Activated gamma-delta T cell treated with Interleukin-2 at 50 U/mL for 16 hours (primary cell): ENCODE data around the gene RIPPLY3.

Experiments used
- DNase-seq: peaks from one replicate; pipeline ENCODE4 v3.0.0-alpha.2; 2020

RIPPLY3 gene, protein sequence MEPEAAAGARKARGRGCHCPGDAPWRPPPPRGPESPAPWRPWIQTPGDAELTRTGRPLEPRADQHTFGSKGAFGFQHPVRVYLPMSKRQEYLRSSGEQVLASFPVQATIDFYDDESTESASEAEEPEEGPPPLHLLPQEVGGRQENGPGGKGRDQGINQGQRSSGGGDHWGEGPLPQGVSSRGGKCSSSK

GRCh38 chr21:37006486-37007291 lies at the start of gene RIPPLY3:
Gene RIPPLY3 (plus strand): TSS chr21:37006702. CDS start chr21:37006773, 71 bp downstream.
- no peak for DNase-seq

DNA sequence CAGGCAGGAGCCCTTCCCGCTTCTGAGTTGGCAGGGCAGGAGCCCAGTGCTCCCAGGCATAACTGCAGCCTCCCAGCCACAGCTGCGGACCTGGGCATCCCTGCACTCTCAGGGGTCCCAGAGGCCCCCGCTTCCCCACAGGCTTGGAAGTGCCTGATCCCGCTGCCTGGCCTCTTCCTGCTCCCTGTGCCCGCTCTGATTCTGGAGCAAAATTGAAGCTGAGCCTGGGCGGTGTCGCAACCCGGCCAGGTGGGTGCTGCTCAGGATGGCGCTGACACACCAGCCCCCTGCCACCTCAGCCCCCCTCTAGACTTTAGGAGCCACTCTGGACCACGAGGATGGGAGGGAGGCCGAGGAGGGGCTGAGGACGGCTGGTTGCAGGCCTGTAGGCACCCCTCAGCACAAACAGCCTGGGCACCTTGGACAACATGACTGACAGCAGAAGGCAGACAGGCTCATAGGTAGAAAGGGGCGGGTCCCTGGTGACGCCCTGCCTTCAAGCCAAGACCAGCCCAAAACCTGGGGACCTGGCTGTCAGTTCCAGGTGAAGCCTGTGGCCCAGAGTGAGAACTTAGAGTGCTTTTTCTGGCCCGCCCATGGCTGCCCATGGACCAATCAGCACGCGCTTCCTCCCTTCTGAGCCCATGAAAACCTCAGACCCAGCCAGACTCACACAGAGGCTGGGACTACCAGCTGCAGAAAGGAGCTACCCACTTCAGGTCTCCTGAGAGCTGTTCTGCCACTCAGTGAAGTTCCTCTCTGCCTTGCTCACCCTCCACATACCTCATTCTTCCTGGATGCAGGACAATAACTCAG lies 47.3 kb upstream of the RIPPLY3 start:
- no peak for DNase-seq

- no peak for DNase-seq
Measured at GRCh38 chr21:36960676-36961284, 45.7 kb upstream of the RIPPLY3 start.

GRCh38 chr21:36962098-36962780 lies 44.3 kb upstream of the RIPPLY3 start:
- no peak for DNase-seq

DNA sequence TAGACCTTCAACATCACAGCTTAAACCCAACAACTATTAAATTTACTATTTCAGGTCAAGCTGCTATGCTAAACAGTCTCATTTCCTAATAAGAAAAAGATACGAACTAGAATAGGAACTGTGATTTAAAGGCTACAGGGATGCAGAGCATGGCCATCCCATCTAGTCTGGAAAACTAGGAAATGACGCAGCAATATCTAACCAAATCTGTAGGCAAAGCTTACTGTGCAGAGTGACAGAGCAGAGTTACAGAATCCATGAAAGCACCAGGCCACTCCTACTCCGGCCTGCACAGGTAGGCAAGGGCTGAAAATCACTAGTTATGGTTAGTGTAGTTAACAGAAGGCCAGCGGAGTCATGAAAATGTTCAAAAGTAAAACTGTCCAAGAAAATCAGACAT lies 42.1 kb upstream of the RIPPLY3 start:
- DNase-seq: no peak

DNA sequence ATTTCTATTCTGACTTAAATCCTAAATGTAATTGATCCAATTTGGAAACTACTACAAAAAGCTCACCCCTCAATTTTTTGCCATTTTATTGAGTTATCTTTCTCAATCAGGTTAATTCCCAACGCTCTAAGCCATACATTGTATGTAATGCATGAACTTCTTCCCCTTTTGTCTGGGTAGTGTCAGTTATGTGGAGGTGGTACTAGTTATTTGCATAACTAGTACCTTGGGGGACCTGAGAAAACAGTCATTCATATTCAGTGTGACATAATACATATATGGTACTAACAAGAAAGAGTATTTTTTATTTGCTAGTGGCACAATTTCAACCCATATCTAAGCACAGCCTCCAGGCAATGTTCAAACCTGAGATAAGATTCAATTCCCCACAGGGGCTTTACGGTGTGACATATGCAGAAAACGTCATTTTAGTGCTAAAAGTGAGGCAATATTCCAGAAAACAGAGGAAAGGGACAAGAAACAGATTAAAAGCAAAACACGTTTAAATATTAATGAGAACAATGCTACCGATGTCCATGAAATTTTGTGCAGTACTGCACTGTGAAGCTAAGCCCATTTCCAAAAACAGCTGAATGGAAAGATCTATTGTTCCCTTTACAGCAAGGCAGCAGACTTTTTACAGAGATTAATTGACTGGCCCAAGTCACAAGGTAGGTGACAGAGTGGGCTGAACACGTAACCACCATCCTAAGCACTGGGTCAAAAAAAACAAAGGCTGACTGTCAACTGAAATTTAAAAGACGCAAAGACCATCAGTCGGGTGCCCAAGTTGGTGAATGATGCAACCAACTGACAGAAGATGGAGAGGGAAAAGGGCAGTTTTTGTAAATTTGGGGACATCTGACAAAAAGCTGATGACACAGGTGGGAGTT lies 41.4 kb upstream of the RIPPLY3 start:
- no peak for DNase-seq

- DNase-seq: no peak
Measured at GRCh38 chr21:36965720-36966065, 40.8 kb upstream of the RIPPLY3 start.

GRCh38 chr21:36966066-36966820 lies 40.3 kb upstream of the RIPPLY3 start, which contains the start of gene HLCS:
Gene HLCS (minus strand): TSS chr21:36966669. CDS start chr21:36966638, 31 bp downstream.
- peak; percentile 68 for DNase-seq

GRCh38 chr21:36966821-36967768 lies 39.4 kb upstream of the RIPPLY3 start:
- no peak for DNase-seq

- no peak for DNase-seq
Measured at GRCh38 chr21:36968414-36968813, 38.1 kb upstream of the RIPPLY3 start.

DNA sequence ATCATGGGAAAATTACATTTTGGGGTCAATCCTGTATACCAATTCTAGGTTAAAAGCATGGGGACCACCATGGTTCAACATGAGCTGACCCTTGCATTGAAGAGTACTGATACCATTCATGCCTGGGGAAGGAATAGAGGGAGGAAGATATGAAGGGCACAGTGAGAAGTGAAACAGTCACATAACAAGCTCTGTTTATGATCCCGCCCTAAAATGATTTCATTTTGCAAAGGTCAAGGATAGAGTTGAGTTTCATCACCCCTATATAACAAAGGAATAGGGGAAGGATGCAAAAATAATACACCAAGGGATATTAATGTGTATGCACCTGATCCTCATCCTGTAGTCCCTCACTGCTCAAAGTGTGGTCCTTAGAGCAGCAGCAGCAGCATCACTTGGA lies 37.5 kb upstream of the RIPPLY3 start:
- no peak for DNase-seq

DNA sequence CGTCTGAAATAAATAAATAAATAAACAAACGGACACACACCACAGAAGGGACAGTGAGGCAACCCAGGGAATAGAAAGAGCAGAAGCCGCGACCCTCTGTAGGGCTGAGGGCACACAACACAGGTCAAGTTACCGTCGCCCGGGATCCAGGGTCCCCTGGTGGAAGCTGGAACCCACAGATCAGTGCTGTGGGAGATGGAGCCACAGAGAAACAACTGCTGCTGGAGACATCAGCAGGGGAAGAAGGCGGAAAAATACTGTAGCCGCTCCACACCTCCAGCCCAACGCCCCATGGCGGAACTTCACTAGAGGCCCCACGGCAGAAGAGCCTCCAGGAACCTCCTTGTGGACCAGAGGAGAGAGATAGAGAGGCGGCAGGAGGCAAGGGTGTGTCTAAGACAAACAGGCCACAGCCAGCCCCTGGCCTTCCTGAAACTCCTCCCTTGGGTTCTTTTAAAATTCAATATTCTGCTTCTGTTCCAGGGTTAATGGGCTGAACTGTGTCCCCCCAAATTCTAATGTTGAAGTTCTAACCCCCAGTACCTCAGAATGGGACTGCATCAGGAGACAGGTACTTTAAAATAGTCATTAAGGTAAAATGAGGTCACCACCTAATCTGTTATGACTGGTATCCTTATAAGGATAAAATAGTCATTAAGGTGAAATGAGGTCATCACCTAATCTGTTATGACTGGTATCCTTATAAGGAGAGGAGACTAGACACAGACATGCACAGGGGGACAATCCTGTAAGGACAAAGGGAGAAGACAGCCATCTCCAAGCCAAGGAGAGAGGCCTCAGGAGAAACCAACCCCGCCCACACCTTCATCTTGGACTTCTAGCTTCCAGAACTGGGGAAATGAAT lies 32.3 kb upstream of the RIPPLY3 start:
- DNase-seq: no peak

- no peak for DNase-seq
Measured at GRCh38 chr21:36974851-36975192, 31.7 kb upstream of the RIPPLY3 start.

DNA sequence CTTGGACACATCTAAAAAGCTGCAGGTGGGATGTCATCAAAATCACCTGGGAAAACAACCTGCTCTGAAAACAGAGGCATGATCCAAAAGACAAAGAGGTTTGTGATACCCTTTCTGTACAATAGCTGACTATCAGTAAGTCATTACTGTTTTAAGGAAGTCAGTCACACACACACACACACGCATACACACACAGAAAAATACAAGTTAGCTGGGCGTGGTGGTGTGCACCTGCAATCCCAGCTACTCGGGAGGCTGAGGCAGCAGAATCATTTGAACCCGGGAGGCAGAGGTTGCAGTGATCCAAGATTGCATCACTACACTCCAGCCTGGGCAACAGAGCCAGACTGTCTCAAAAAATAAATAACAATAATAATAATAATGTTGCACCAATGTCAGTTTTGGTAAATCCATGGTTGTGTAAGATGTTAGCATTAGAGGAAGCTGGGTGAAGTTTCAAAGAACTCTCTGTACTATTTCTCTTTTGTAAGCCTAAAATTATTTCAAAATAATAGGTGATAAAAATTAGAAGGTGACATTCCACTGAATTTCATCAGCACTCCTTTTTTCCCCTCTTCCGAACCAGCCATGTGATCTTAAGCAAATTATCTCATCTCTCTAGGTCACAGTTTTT lies 30.2 kb upstream of the RIPPLY3 start:
- no peak for DNase-seq

DNA sequence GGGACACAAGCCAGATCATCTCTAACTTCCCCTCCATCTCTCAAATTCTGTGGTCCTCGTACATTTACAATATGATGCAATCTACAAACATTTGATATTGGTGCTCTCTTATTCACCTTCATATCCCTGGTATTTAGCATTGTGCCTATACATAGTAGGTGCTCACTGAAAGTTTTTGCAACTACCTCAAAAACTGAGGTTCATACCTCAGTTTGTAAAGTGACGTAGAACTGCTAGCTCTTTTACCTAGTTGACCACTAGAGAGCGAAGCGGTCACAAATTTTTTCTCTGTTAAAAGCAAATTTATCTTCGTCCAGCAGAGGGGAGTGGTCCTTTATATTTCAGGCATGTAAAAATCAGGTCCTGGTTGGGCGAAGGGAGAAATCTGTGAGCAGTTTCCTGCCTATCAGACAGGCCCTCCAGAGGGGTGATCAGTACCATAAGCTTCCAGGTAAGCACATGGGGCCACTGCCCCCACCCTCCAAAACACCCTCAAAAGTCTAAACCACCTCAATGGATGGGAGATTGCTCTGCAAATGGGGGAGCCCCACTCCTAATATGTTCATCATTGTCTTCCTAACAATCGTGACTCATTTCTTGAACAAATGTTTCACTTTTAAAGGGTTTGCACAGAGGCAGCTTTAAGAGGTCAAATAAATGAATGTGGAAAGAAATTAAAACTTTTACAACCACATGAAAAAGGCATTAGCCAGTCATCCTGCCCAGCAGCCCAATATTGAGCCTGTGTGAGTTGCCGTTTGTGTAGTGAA lies 29.4 kb upstream of the RIPPLY3 start:
- peak; percentile 20 for DNase-seq

GRCh38 chr21:36980280-36981048 lies 26.0 kb upstream of the RIPPLY3 start:
- DNase-seq: no peak

- DNase-seq: no peak
Measured at GRCh38 chr21:36981049-36981391, 25.5 kb upstream of the RIPPLY3 start.
